Smooth muscle cell (in vitro differentiated cells): ENCODE results near the gene HOXC11. TPM values are rescaled to one million over a fixed set of nuclear protein-coding genes. Genes with fewer than 3 reads are reported as not detected.

Experiments
- DNase-seq: peaks from one replicate; lab custom pipeline; 2025; ENCODE audit not compliant: unreplicated experiment; lab: John Stamatoyannopoulos, UW
- H2AFZ ChIP-seq: fragments of 200-600 bp; sonication (generic); 2 replicates; pipeline ENCODE4 v1.6.0; 2016; ENCODE audit warnings: antibody characterized with exemption, low read depth, mild to moderate bottlenecking
- H3F3A ChIP-seq: fragments of 200-600 bp; sonication (generic); 2 replicates; pipeline ENCODE4 v1.6.0; 2017; ENCODE audit warnings: antibody characterized with exemption, low read depth
- H3K27ac ChIP-seq: fragments of 200-600 bp; sonication (generic); 2 replicates; pipeline ENCODE4 v1.5.1; 2016; ENCODE audit warnings: low read depth, mild to moderate bottlenecking
- H3K27me3 ChIP-seq: fragments of 200-600 bp; sonication (generic); 2 replicates; pipeline ENCODE4 v1.6.1; 2016; ENCODE audit warnings: low read depth, mild to moderate bottlenecking
- H3K36me3 ChIP-seq: fragments of 200-600 bp; sonication (generic); 2 replicates; pipeline ENCODE4 v1.5.1; 2016; ENCODE audit warnings: low read depth
- H3K4me1 ChIP-seq: fragments of 200-600 bp; sonication (generic); 2 replicates; pipeline ENCODE4 v1.5.1; 2016; ENCODE audit warnings: low read depth
- H3K4me2 ChIP-seq: fragments of 200-600 bp; sonication (generic); 2 replicates; pipeline ENCODE4 v1.6.0; 2016; ENCODE audit warnings: mild to moderate bottlenecking
- H3K4me3 ChIP-seq: fragments of 200-600 bp; sonication (generic); 2 replicates; pipeline ENCODE4 v1.5.1; 2016; ENCODE audit warnings: mild to moderate bottlenecking
- H3K79me2 ChIP-seq: fragments of 200-600 bp; sonication (generic); 2 replicates; pipeline ENCODE4 v1.6.0; 2016; ENCODE audit warnings: low read depth, mild to moderate bottlenecking
- H3K9ac ChIP-seq: fragments of 200-600 bp; sonication (generic); 2 replicates; pipeline ENCODE4 v1.6.0; 2016; ENCODE audit warnings: low read depth
- H3K9me3 ChIP-seq: fragments of 200-600 bp; sonication (generic); replicated peaks from 2 replicates; pipeline ENCODE4 v1.5.1; 2016; ENCODE audit warnings: low read depth
- H4K20me1 ChIP-seq: fragments of 200-600 bp; sonication (generic); 2 replicates; pipeline ENCODE4 v1.6.0; 2016; ENCODE audit warnings: low read depth
- WGBS: methylation state at CpG from one replicate; pipeline ENCODE4 v1.1.7; 2016; ENCODE audit warnings: low lambda C conversion rate; 5-methylcytosine and 5-hydroxymethylcytosine counted together
- polyA plus RNA-seq: library from polyadenylated mRNA; unstranded; fragments of >200 nt; fragmentation: Nextera tagmentation; extraction: Ambion mirVana; gene quantifications from 2 replicates; pipeline ENCODE4 v1.2.1, GENCODE V29; 2016
- total RNA-seq: library from RNA; depleted of rRNA; stranded (reverse); fragments of >200 nt; gene quantifications from 2 replicates; pipeline ENCODE4 v1.2.3, GENCODE V29; 2014
- TF ChIP-seq, protein P1 (sequence below): fragments of 200-600 bp; sonication (generic); IDR thresholded peaks from 2 replicates; pipeline ENCODE4 v1.5.1; 2017; ENCODE audit warnings: borderline replicate concordance, mild to moderate bottlenecking, antibody characterized with exemption; ENCODE audit not compliant: insufficient read depth, poor library complexity, severe bottlenecking

The HOXC11 gene
- total and polyA plus RNA-seq, 2 experiments from 2014 or later: 0.23 to 0.27 TPM

DNA sequence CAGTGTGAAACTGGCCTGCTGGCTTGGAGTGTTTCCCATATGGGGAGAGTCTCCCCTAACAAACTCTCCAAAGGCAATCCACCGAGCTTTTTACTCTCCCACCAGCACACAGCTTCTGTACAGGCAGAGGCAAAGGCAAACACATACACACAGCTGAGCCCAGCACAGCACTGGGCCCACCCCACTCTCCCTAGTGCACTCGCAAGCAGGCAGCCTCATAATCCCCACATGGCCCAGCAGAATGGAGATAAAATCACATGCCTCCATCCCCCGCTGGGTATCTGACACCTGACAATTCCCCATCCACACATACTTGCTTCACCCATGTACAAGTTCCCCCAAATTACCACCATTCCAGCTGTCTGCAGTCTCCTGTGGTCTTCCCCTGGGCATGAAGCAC lies 14.8 kb upstream of the HOXC11 start:
- Histone ChIP-seq H3K4me3 (no peak overlapping the region), H3K4me1 (no peaks in the 10 kb centered on the region), H4K20me1 (no peaks in the 10 kb centered on the region), H3F3A (peaks cover 4% of the 10 kb centered on the region), H3K9ac (no peak overlapping the region), H3K27me3 (peaks cover 100% of the 10 kb centered on the region), H3K9me3 (no peaks in the 10 kb centered on the region), H2AFZ (no peak overlapping the region), H3K36me3 (no peaks in the 10 kb centered on the region), H3K27ac (no peak overlapping the region), H3K79me2 (no peaks in the 10 kb centered on the region), H3K4me2 (no peak overlapping the region)
- no peak for DNase-seq
- TF ChIP-seq, protein P1, sequence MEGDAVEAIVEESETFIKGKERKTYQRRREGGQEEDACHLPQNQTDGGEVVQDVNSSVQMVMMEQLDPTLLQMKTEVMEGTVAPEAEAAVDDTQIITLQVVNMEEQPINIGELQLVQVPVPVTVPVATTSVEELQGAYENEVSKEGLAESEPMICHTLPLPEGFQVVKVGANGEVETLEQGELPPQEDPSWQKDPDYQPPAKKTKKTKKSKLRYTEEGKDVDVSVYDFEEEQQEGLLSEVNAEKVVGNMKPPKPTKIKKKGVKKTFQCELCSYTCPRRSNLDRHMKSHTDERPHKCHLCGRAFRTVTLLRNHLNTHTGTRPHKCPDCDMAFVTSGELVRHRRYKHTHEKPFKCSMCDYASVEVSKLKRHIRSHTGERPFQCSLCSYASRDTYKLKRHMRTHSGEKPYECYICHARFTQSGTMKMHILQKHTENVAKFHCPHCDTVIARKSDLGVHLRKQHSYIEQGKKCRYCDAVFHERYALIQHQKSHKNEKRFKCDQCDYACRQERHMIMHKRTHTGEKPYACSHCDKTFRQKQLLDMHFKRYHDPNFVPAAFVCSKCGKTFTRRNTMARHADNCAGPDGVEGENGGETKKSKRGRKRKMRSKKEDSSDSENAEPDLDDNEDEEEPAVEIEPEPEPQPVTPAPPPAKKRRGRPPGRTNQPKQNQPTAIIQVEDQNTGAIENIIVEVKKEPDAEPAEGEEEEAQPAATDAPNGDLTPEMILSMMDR: no peak
- 19% methylated on average over 3 of the region's 3 CpGs for WGBS

DNA sequence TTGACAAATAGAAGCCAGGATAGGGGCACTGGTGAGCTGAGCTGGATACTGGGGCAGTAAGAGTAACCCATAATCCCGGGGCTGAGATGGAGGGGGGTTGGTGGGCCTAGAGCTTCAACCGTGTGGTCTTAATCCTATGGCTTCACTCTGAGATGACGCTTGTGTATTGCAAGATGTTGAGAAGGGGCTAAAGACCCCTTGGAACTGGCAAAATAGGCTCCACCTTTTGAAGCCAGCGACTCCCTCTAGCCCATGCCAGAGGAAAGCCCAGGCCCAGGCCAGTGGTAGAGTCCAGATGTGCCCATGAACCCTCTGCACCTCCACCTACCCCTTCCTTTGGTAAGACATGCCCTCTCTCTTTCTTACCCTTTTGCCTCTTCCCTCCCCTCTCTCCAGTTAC lies 13.6 kb upstream of the HOXC11 start:
- Histone ChIP-seq H3K27ac (no peak overlapping the region), H3K36me3 (no peaks in the 10 kb centered on the region), H3K4me3 (no peak overlapping the region), H3K9me3 (no peaks in the 10 kb centered on the region), H3K9ac (no peak overlapping the region), H3K4me1 (no peaks in the 10 kb centered on the region), H3K4me2 (no peak overlapping the region), H3F3A (no peaks in the 10 kb centered on the region), H3K27me3 (peaks cover 100% of the 10 kb centered on the region), H2AFZ (no peak overlapping the region), H3K79me2 (no peaks in the 10 kb centered on the region), H4K20me1 (no peaks in the 10 kb centered on the region)
- DNase-seq: no peak
- 33% methylated on average over 4 of the region's 4 CpGs for WGBS
- TF ChIP-seq, protein P1: no peak

DNA sequence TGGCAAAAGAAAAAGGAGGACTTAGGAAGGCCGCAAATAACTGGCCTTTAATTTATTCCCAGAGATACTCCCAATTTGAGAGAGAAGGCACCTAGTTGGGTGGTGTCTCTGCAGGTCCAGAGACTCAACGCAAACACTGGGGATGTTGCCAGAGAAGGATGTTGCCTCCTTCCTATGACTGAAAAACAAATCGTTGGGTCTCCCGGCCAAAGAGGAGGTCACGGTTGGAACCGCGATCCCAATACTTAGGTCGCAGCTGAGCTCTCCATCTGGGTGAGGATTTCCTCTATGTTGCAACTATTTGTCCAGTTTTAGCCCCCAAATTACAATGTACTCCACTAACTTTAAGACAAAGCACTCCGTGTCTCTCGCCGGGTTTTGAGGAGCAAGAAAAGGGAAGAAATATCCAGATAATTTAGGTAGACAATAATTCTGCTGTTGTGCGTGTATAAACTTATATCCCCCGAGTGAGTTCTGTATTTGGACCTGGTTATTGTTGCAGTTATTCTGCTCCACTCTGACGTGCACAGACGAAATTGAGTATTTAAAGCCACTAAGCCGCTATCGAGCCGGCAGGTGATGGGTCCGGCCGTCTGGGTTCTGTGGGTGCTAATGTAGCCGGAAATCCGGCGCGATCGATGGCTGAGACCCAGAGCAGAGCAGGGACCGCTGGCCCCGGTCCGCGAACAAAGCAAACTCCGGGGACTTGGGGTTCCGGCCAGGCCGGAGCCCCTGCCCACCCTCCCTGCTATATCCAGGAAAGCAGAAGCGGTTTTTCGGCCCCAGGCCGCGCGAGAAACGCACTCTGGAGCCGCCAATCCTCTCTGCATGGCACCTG lies 12.5 kb upstream of the HOXC11 start:
- DNase-seq: no peak
- Histone ChIP-seq H4K20me1 (no peaks in the 10 kb centered on the region), H3K9ac (no peak overlapping the region), H3K27me3 (peaks cover 100% of the 10 kb centered on the region), H3F3A (no peaks in the 10 kb centered on the region), H3K27ac (no peak overlapping the region), H2AFZ (no peak overlapping the region), H3K9me3 (no peaks in the 10 kb centered on the region), H3K4me1 (no peaks in the 10 kb centered on the region), H3K4me2 (no peak overlapping the region), H3K79me2 (no peaks in the 10 kb centered on the region), H3K4me3 (no peak overlapping the region), H3K36me3 (no peaks in the 10 kb centered on the region)
- 26% methylated on average over 38 of the region's 39 CpGs for WGBS
- TF ChIP-seq, protein P1: no peak
